ENCODE data around the gene HDHD2. TPM values are rescaled to one million over a fixed set of nuclear protein-coding genes. Genes with fewer than 3 reads are reported as not detected.

HDHD2 gene
- total RNA-seq, 2 experiments from 2014 or later = 31.2 to 34.3 TPM

DNA sequence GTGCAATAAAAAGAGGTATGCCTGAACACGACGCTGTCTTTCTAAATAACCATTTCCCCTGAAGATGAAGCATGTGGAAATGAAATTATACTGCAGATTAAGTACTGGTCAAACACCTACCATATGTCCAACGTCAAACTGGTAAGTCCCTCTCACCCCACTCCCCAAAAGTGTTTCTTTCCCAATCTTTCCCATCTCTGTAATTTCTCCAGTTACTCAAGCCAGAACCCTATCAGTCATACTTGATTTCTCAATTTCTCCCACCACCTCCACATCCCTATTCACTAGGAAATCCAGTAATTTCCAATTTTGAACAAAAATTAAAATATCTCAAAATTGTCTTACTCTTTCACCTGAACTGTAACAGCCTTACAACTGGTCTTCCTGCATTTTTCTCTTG, 29.2 kb downstream of the HDHD2 start:
- CTCF ChIA-PET = no interaction called here
- Mint-ChIP-seq H3K4me3 (no peak overlapping the region), H3K27ac (no peak overlapping the region), H3K4me1 (peaks cover 20% of the 10 kb centered on the region), H3K36me3 (ENCODE audit: low read depth) (peaks cover 36% of the 10 kb centered on the region), H3K27me3 (no peaks in the 10 kb centered on the region), H3K9me3 (no peaks in the 10 kb centered on the region)
- POLR2A ChIA-PET = no interaction called here
- DNase-seq = no peak

GRCh38 chr18:47120428-47120827, 29.9 kb downstream of the HDHD2 start:
- H3K36me3 Mint-ChIP-seq (ENCODE audit: low read depth) = peaks cover 36% of the 10 kb centered on the region
- no peak for DNase-seq
- peaks cover 20% of the 10 kb centered on the region for H3K4me1 Mint-ChIP-seq
- no peak overlapping the region for H3K4me3 Mint-ChIP-seq
- CTCF ChIA-PET = no interaction called here
- no peaks in the 10 kb centered on the region for H3K27me3 Mint-ChIP-seq
- no peak overlapping the region for H3K27ac Mint-ChIP-seq
- H3K9me3 Mint-ChIP-seq = no peaks in the 10 kb centered on the region
- POLR2A ChIA-PET = no interaction called here

GRCh38 chr18:47118981-47119380, 31.3 kb downstream of the HDHD2 start:
- H3K4me3 Mint-ChIP-seq = no peak overlapping the region
- peaks cover 37% of the 10 kb centered on the region for H3K36me3 Mint-ChIP-seq (ENCODE audit: low read depth)
- no peaks in the 10 kb centered on the region for H3K9me3 Mint-ChIP-seq
- H3K27me3 Mint-ChIP-seq = no peaks in the 10 kb centered on the region
- H3K27ac Mint-ChIP-seq = no peak overlapping the region
- DNase-seq = no peak
- ChIA-PET CTCF (no interaction called here), POLR2A (no interaction called here)
- peaks cover 20% of the 10 kb centered on the region for H3K4me1 Mint-ChIP-seq

- H3K27me3 Mint-ChIP-seq = no peaks in the 10 kb centered on the region
- H3K36me3 Mint-ChIP-seq (ENCODE audit: low read depth) = peaks cover 31% of the 10 kb centered on the region
- ChIA-PET CTCF (interaction anchor here (2.2 kb wide), 1 partner anchor 10 kb away, joined by 5 read pairs; no protein-coding TSS in a partner anchor), POLR2A (no interaction called here)
- H3K4me1 Mint-ChIP-seq = peaks cover 3% of the 10 kb centered on the region
- H3K4me3 Mint-ChIP-seq = no peak overlapping the region
- DNase-seq = no peak
- no peaks in the 10 kb centered on the region for H3K9me3 Mint-ChIP-seq
- no peak overlapping the region for H3K27ac Mint-ChIP-seq
Observed at GRCh38 chr18:47115205-47115604, 35.1 kb downstream of the HDHD2 start.

- H3K36me3 Mint-ChIP-seq (ENCODE audit: low read depth) = peaks cover 23% of the 10 kb centered on the region
- ChIA-PET POLR2A (no interaction called here), CTCF (interaction anchor here (1.5 to 2.2 kb wide), 2 partner anchors 8 to 90 kb away, joined by 3 to 5 read pairs; no protein-coding TSS in a partner anchor)
- no peak for DNase-seq
- no peaks in the 10 kb centered on the region for H3K4me1 Mint-ChIP-seq
- no peaks in the 10 kb centered on the region for H3K27me3 Mint-ChIP-seq
- no peak overlapping the region for H3K27ac Mint-ChIP-seq
- no peak overlapping the region for H3K4me3 Mint-ChIP-seq
- no peaks in the 10 kb centered on the region for H3K9me3 Mint-ChIP-seq
Observed at GRCh38 chr18:47113796-47114540, 36.3 kb downstream of the HDHD2 start.

- no peaks in the 10 kb centered on the region for H3K4me1 Mint-ChIP-seq
- H3K27me3 Mint-ChIP-seq = no peaks in the 10 kb centered on the region
- no peak overlapping the region for H3K4me3 Mint-ChIP-seq
- ChIA-PET CTCF (no interaction called here), POLR2A (no interaction called here)
- no peak overlapping the region for H3K27ac Mint-ChIP-seq
- peaks cover 23% of the 10 kb centered on the region for H3K36me3 Mint-ChIP-seq (ENCODE audit: low read depth)
- H3K9me3 Mint-ChIP-seq = no peaks in the 10 kb centered on the region
- no peak for DNase-seq
Observed at GRCh38 chr18:47110492-47111274, 39.6 kb downstream of the HDHD2 start.

DNA sequence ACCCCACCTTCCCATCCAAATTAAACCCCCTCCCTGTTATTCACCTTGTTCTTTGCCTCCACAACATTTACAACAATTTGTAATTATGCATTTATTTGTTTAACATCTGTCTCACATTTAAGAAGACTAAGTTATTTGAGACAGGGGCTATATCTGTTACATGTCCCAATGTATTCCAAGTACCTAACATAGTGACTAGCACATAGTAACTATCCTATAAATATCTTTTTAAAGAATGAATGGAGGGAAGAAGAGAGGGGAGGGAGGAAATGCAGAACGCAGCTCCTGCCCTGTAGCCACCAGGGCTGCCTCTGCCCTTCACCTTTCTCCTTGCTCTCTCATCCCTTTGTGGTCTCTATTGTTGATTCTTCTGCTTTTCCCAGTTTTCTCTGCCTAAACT, 40.6 kb downstream of the HDHD2 start:
- H3K27me3 Mint-ChIP-seq = no peaks in the 10 kb centered on the region
- H3K27ac Mint-ChIP-seq = no peak overlapping the region
- DNase-seq = no peak
- CTCF ChIA-PET = no interaction called here
- POLR2A ChIA-PET = no interaction called here
- H3K4me1 Mint-ChIP-seq = no peaks in the 10 kb centered on the region
- peaks cover 21% of the 10 kb centered on the region for H3K36me3 Mint-ChIP-seq (ENCODE audit: low read depth)
- H3K4me3 Mint-ChIP-seq = no peak overlapping the region
- no peaks in the 10 kb centered on the region for H3K9me3 Mint-ChIP-seq

DNA sequence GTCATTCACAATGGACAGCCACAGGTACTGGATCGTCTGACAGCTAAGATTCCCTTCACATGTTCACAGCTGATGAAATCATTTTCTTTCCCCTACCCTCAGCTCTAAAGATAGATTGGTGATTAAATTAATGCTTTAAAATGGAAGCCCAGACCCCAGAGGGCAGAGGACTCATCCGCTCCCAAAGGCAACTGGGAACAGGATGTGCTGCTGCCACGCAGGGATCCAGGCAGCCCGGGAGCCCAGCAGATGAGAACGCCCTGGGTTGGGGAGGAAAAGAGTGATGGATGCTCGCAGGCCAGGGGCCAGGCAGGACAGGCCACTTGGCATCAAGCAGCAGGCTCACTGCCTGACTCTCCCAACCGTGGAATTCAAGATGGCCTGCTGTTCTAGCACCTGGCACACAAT, 41.3 kb downstream of the HDHD2 start:
- DNase-seq = no peak
- CTCF ChIA-PET = interaction anchor here (0.6 kb wide), 1 partner anchor 55 kb away, joined by 3 read pairs; no protein-coding TSS in a partner anchor
- no peaks in the 10 kb centered on the region for H3K9me3 Mint-ChIP-seq
- no peak overlapping the region for H3K27ac Mint-ChIP-seq
- H3K4me1 Mint-ChIP-seq = no peaks in the 10 kb centered on the region
- H3K36me3 Mint-ChIP-seq (ENCODE audit: low read depth) = peaks cover 19% of the 10 kb centered on the region
- H3K27me3 Mint-ChIP-seq = no peaks in the 10 kb centered on the region
- POLR2A ChIA-PET = no interaction called here
- no peak overlapping the region for H3K4me3 Mint-ChIP-seq

GRCh38 chr18:47108373-47108772, 41.9 kb downstream of the HDHD2 start:
- H3K4me1 Mint-ChIP-seq = no peaks in the 10 kb centered on the region
- H3K4me3 Mint-ChIP-seq = no peak overlapping the region
- no peaks in the 10 kb centered on the region for H3K27me3 Mint-ChIP-seq
- DNase-seq = no peak
- H3K9me3 Mint-ChIP-seq = no peaks in the 10 kb centered on the region
- CTCF ChIA-PET = interaction anchor here (0.6 kb wide), 1 partner anchor 56 kb away, joined by 3 read pairs; no protein-coding TSS in a partner anchor
- POLR2A ChIA-PET = no interaction called here
- peaks cover 15% of the 10 kb centered on the region for H3K36me3 Mint-ChIP-seq (ENCODE audit: low read depth)
- H3K27ac Mint-ChIP-seq = no peak overlapping the region

GRCh38 chr18:47100212-47100831, 50.0 kb downstream of the HDHD2 start:
- no peaks in the 10 kb centered on the region for H3K9me3 Mint-ChIP-seq
- CTCF ChIA-PET = no interaction called here
- POLR2A ChIA-PET = no interaction called here
- H3K36me3 Mint-ChIP-seq (ENCODE audit: low read depth) = no peaks in the 10 kb centered on the region
- no peaks in the 10 kb centered on the region for H3K4me1 Mint-ChIP-seq
- no peak overlapping the region for H3K27ac Mint-ChIP-seq
- H3K4me3 Mint-ChIP-seq = no peak overlapping the region
- no peaks in the 10 kb centered on the region for H3K27me3 Mint-ChIP-seq
- peak; percentile 66 for DNase-seq

DNA sequence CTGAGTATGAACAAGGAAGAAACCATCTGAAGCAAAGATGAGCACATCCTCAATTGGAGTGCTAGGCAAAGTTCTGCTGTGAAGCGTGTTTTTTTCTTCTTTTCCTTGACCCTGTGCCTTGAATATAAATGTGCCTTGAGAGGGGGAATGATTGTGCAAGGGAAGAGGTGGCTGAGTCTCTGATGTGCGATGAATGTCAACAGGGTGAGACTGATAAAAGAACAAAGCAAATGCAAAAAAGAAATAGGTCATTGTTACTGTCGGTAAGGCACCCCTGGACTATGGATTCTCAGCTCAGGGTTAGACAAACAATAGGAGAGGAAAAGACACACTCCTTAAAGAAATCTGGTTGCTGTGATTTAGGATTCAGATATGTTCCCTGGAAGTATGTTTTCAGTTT, 54.5 kb downstream of the HDHD2 start:
- DNase-seq = no peak
- ChIA-PET CTCF (no interaction called here), POLR2A (no interaction called here)
- H3K4me1 Mint-ChIP-seq = no peaks in the 10 kb centered on the region
- H3K9me3 Mint-ChIP-seq = no peaks in the 10 kb centered on the region
- H3K4me3 Mint-ChIP-seq = no peak overlapping the region
- no peaks in the 10 kb centered on the region for H3K36me3 Mint-ChIP-seq (ENCODE audit: low read depth)
- H3K27ac Mint-ChIP-seq = no peak overlapping the region
- H3K27me3 Mint-ChIP-seq = no peaks in the 10 kb centered on the region

DNA sequence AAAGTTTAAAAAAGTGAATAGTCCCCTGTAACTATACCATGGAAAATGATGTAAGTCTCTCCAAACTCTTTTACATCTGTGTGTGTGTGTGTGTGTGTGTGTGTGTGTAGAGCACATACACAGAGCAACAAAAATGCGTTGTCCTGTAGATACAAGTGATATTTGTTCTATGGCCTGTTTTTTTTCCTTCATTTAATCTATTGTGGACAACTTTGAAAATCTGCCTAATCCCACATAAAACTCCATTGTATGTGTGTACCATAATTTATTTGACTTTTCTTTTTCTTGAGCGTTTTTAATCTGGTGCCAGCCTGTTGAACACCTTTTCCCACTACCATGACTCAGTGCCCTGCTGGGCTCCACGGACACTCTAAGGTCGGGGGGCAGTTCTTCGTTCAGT, 62.6 kb downstream of the HDHD2 start:
- Mint-ChIP-seq H3K36me3 (ENCODE audit: low read depth) (no peaks in the 10 kb centered on the region), H3K27ac (no peak overlapping the region)
- POLR2A ChIA-PET = no interaction called here

GRCh38 chr18:47081578-47081977, 68.7 kb downstream of the HDHD2 start:
- Mint-ChIP-seq H3K27me3 (no peaks in the 10 kb centered on the region), H3K36me3 (ENCODE audit: low read depth) (no peaks in the 10 kb centered on the region), H3K4me1 (no peaks in the 10 kb centered on the region), H3K9me3 (no peaks in the 10 kb centered on the region), H3K4me3 (no peak overlapping the region), H3K27ac (no peak overlapping the region)
- ChIA-PET POLR2A (no interaction called here), CTCF (interaction anchor here (1.2 kb wide), 1 partner anchor 667 kb away, joined by 3 read pairs; no protein-coding TSS in a partner anchor)
- DNase-seq = no peak

More for the DNA sequence above, 62.6 kb downstream of the HDHD2 start:
- H3K4me3 Mint-ChIP-seq = no peak overlapping the region
- CTCF ChIA-PET = no interaction called here
- no peak for DNase-seq
- H3K4me1 Mint-ChIP-seq = no peaks in the 10 kb centered on the region
- no peaks in the 10 kb centered on the region for H3K9me3 Mint-ChIP-seq
- H3K27me3 Mint-ChIP-seq = no peaks in the 10 kb centered on the region

Data from activated CD4-positive, alpha-beta T cell treated with anti-CD3 and anti-CD28 coated beads, Interleukin-2, amount 10 ng/mL, durations not matched to agents 7 days and 5 days (primary cell).